Trophoblast cell (in vitro differentiated cells and primary cell): ENCODE data around the gene MKS1.

Experiments used
- DNase-seq, 2 donors: peaks; one replicate each; pipeline ENCODE4 v3.0.0-alpha.2; 2016
- H2AFZ ChIP-seq: 2 replicates; pipeline ENCODE4 v1.6.1; 2013; ENCODE audit warnings: low read length, moderate library complexity, mild to moderate bottlenecking; ENCODE audit not compliant: insufficient read depth, poor library complexity
- H2AK5ac ChIP-seq: 2 replicates; pipeline ENCODE4 v1.6.1; 2013; ENCODE audit warnings: mild to moderate bottlenecking, low read length
- H2BK120ac ChIP-seq: 2 replicates; pipeline ENCODE4 v1.6.1; 2013; ENCODE audit warnings: low read length, mild to moderate bottlenecking, moderate library complexity; ENCODE audit not compliant: insufficient read depth, poor library complexity
- H2BK12ac ChIP-seq: 2 replicates; pipeline ENCODE4 v1.6.1; 2013; ENCODE audit warnings: mild to moderate bottlenecking, low read length, moderate library complexity
- H2BK5ac ChIP-seq: 2 replicates; pipeline ENCODE4 v1.6.1; 2013; ENCODE audit warnings: low read length, low read depth, moderate library complexity, mild to moderate bottlenecking; ENCODE audit not compliant: poor library complexity
- H3K14ac ChIP-seq: 2 replicates; pipeline ENCODE4 v1.6.1; 2013; ENCODE audit warnings: mild to moderate bottlenecking, low read length
- H3K18ac ChIP-seq: 2 replicates; pipeline ENCODE4 v1.6.1; 2013; ENCODE audit warnings: mild to moderate bottlenecking, low read length
- H3K23ac ChIP-seq: 2 replicates; pipeline ENCODE4 v1.6.1; 2013; ENCODE audit warnings: low read length
- H3K27ac ChIP-seq: 2 replicates; pipeline ENCODE4 v1.5.1; 2013; ENCODE audit warnings: low read depth, mild to moderate bottlenecking, inconsistent platforms, low read length, moderate library complexity
- H3K27me3 ChIP-seq: 2 replicates; pipeline ENCODE4 v1.6.1; 2013; ENCODE audit warnings: inconsistent platforms, mild to moderate bottlenecking, low read length, moderate library complexity; ENCODE audit not compliant: insufficient read depth
- H3K36me3 ChIP-seq, 2 experiments: 1 replicate in 1 of 2; 2 replicates in 1 of 2; pipeline ENCODE4 v1.6.1; 2013; ENCODE audit warnings: low read length in 2 of 2, mild to moderate bottlenecking in 2 of 2, moderate library complexity in 1 of 2; ENCODE audit not compliant: insufficient read depth in 2 of 2, control insufficient read depth in 1 of 2
- H3K4ac ChIP-seq: 2 replicates; pipeline ENCODE4 v1.6.1; 2013; ENCODE audit warnings: low read depth, mild to moderate bottlenecking, low read length, moderate library complexity
- H3K4me1 ChIP-seq, 2 experiments: 1 replicate in 1 of 2; 2 replicates in 1 of 2; pipeline ENCODE4 v1.6.1; 2013; ENCODE audit warnings: low read length in 2 of 2, mild to moderate bottlenecking in 2 of 2, moderate library complexity in 1 of 2; ENCODE audit not compliant: insufficient read depth in 2 of 2, control insufficient read depth in 1 of 2
- H3K4me2 ChIP-seq: 2 replicates; pipeline ENCODE4 v1.6.1; 2013; ENCODE audit warnings: inconsistent platforms, mild to moderate bottlenecking, low read length, moderate library complexity
- H3K4me3 ChIP-seq: 2 replicates; pipeline ENCODE4 v1.5.1; 2013; ENCODE audit warnings: mild to moderate bottlenecking, low read depth, low read length, inconsistent platforms
- H3K79me1 ChIP-seq: one replicate; pipeline ENCODE4 v1.6.1; 2013; ENCODE audit warnings: low read length
- H3K79me2 ChIP-seq: 2 replicates; pipeline ENCODE4 v1.6.1; 2013; ENCODE audit warnings: low read length, mild to moderate bottlenecking; ENCODE audit not compliant: control insufficient read depth, insufficient read depth, poor library complexity
- H3K9ac ChIP-seq: 2 replicates; pipeline ENCODE4 v1.6.1; 2013; ENCODE audit warnings: mild to moderate bottlenecking, low read length
- H3K9me3 ChIP-seq: 2 replicates; pipeline ENCODE4 v1.6.1; 2013; ENCODE audit warnings: low read depth, mild to moderate bottlenecking, control low read depth, inconsistent platforms, low read length; ENCODE audit not compliant: insufficient read depth
- H4K12ac ChIP-seq: 2 replicates; pipeline ENCODE4 v1.6.1; 2013; ENCODE audit warnings: low read depth, mild to moderate bottlenecking, low read length, moderate library complexity
- H4K8ac ChIP-seq: 2 replicates; pipeline ENCODE4 v1.6.1; 2013; ENCODE audit warnings: low read depth, mild to moderate bottlenecking, low read length, moderate library complexity
- H4K91ac ChIP-seq: one replicate; pipeline ENCODE4 v1.6.1; 2013; ENCODE audit warnings: low read depth, mild to moderate bottlenecking, low read length, moderate library complexity
- WGBS: extraction: QIAGEN DNeasy Blood & Tissue Kit; methylation state at CpG from one replicate; pipeline ENCODE4 v1.1.7; 2013; ENCODE audit warnings: missing lambda C conversion rate; ENCODE audit not compliant: insufficient read length, insufficient coverage; ENCODE audit errors: extremely low coverage; 5-methylcytosine and 5-hydroxymethylcytosine counted together

The MKS1 gene

DNA sequence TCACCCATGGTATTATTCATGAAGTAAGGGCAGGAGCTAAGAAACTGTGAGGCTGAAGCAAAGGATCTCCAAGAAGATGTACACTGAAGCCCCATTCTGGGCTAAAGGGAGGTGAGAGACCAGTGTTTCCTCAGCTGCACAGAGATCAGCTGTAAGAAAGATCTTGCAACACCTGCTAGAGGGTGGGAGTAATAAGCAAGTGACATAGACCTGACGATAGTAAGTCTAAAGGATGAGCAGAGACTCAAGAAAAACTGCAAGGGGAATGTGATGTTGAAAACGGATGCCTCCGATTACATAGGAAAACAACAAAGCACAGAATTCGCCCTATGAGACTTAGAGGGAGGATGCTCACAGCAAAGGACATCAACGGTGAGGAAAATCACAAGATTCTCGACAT lies 52.4 kb downstream of the MKS1 start, which contains the start of gene OR4D2:
TSS of gene OR4D2 (plus strand) at position 301 of the 400 bp plus-strand sequence. CDS start 2,674 bp downstream, outside the sequence.
- Histone ChIP-seq H3K4me3 (no peak within 1 kb of the TSS), H2BK5ac (no peak within 1 kb of the TSS), H2AFZ (no peak within 1 kb of the TSS), H3K36me3 (no peaks in the 10 kb centered on the region), H3K27me3 (no peaks in the 10 kb centered on the region), H3K14ac (no peak within 1 kb of the TSS), H3K4me1 (no peaks in the 10 kb centered on the region), H2AK5ac (no peak within 1 kb of the TSS), H4K8ac (no peak within 1 kb of the TSS), H2BK120ac (no peak within 1 kb of the TSS), H4K12ac (no peak within 1 kb of the TSS), H4K91ac (no peak within 1 kb of the TSS), H3K18ac (no peak within 1 kb of the TSS), H3K23ac (no peak within 1 kb of the TSS), H3K4me2 (no peak within 1 kb of the TSS), H2BK12ac (no peak within 1 kb of the TSS), H3K9me3 (no peaks in the 10 kb centered on the region), H3K9ac (no peak within 1 kb of the TSS), H3K79me2 (no peaks in the 10 kb centered on the region), H3K4ac (no peak within 1 kb of the TSS), H3K79me1 (no peaks in the 10 kb centered on the region), H3K27ac (no peak within 1 kb of the TSS)
- WGBS = no CpG with 5 or more reads among the region's 6 CpGs
- no peak for DNase-seq

DNA sequence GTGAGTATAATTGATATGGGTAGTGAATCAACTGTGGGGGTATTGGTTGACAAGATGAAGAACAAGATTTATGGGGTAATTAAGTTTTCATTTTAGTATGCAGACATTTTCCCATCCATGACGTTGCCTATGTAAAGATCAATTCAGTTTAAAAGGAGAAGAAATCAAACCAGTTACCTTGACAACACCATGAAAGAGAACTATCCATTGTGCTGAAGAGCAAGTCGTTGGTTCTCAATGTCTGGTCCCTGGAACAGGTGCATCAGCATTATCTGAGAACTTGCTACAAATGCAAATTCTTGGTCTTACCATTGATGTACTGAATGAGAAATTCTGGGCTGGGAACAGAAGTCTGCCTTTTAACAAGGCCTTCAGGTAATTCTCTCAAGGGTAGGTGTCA lies 53.1 kb downstream of the MKS1 start:
- Histone ChIP-seq H3K27ac (no peak overlapping the region), H2AFZ (no peak overlapping the region), H3K14ac (no peak overlapping the region), H3K36me3 (no peaks in the 10 kb centered on the region), H3K27me3 (no peaks in the 10 kb centered on the region), H3K23ac (no peak overlapping the region), H3K4me1 (no peaks in the 10 kb centered on the region), H3K9me3 (no peaks in the 10 kb centered on the region), H4K8ac (no peak overlapping the region), H3K4ac (no peak overlapping the region), H3K9ac (no peak overlapping the region), H2BK12ac (no peak overlapping the region), H3K79me1 (no peaks in the 10 kb centered on the region), H4K91ac (no peak overlapping the region), H2AK5ac (no peak overlapping the region), H4K12ac (no peak overlapping the region), H2BK120ac (no peak overlapping the region), H2BK5ac (no peak overlapping the region), H3K79me2 (no peaks in the 10 kb centered on the region), H3K4me3 (no peak overlapping the region), H3K4me2 (no peak overlapping the region), H3K18ac (no peak overlapping the region)
- WGBS = no CpG with 5 or more reads among the region's 2 CpGs
- no peak for DNase-seq

GRCh38 chr17:58161566-58161965 lies 57.5 kb downstream of the MKS1 start:
- WGBS = no CpG with 5 or more reads among the region's 3 CpGs
- Histone ChIP-seq H3K79me1 (no peaks in the 10 kb centered on the region), H3K27ac (no peak overlapping the region), H4K12ac (no peak overlapping the region), H3K9me3 (no peaks in the 10 kb centered on the region), H2AFZ (no peak overlapping the region), H3K14ac (no peak overlapping the region), H3K36me3 (no peaks in the 10 kb centered on the region), H2AK5ac (no peak overlapping the region), H3K4ac (no peak overlapping the region), H3K9ac (no peak overlapping the region), H3K18ac (no peak overlapping the region), H3K4me1 (peaks cover 6 to 7% of the 10 kb centered on the region in 2 experiments), H4K91ac (no peak overlapping the region), H3K79me2 (no peaks in the 10 kb centered on the region), H3K4me2 (no peak overlapping the region), H2BK120ac (no peak overlapping the region), H3K4me3 (no peak overlapping the region), H2BK5ac (no peak overlapping the region), H3K23ac (no peak overlapping the region), H3K27me3 (peaks cover 10% of the 10 kb centered on the region), H4K8ac (no peak overlapping the region), H2BK12ac (no peak overlapping the region)
- DNase-seq = no peak

GRCh38 chr17:58158181-58158580 lies 60.9 kb downstream of the MKS1 start:
- no CpG with 5 or more reads among the region's 2 CpGs for WGBS
- no peak overlapping the region for H3K14ac ChIP-seq
- H2BK120ac ChIP-seq = no peak overlapping the region
- H3K79me1 ChIP-seq = no peaks in the 10 kb centered on the region
- H3K79me2 ChIP-seq = no peaks in the 10 kb centered on the region
- H2BK12ac ChIP-seq = no peak overlapping the region
- no peak overlapping the region for H3K4me2 ChIP-seq
- H3K23ac ChIP-seq = no peak overlapping the region
- H3K4me3 ChIP-seq = no peak overlapping the region
- H4K8ac ChIP-seq = no peak overlapping the region
- DNase-seq = no peak
- H4K12ac ChIP-seq = no peak overlapping the region
- no peak overlapping the region for H3K18ac ChIP-seq
- no peak overlapping the region for H3K4ac ChIP-seq
- H2AK5ac ChIP-seq = no peak overlapping the region
- H3K9ac ChIP-seq = no peak overlapping the region
- peaks cover 3% of the 10 kb centered on the region for H3K9me3 ChIP-seq
- H3K36me3 ChIP-seq = no peaks in the 10 kb centered on the region
- no peak overlapping the region for H2BK5ac ChIP-seq
- H3K27me3 ChIP-seq = peaks cover 13% of the 10 kb centered on the region
- H3K4me1 ChIP-seq = peaks cover 6 to 7% of the 10 kb centered on the region in 2 experiments
- H3K27ac ChIP-seq = no peak overlapping the region
- no peak overlapping the region for H4K91ac ChIP-seq
- no peak overlapping the region for H2AFZ ChIP-seq
